Endothelial cell of umbilical vein (primary cell): Measurements from ENCODE around the gene ADAM11.

Experiments
- CTCF ChIP-seq, 2 donors: IDR thresholded peaks; 1 replicate in 1 of 2; 2 replicates in 1 of 2; pipeline ENCODE4 v1.5.1; 2011; ENCODE audit warnings: low read length in 2 of 2, mild to moderate bottlenecking in 2 of 2, moderate library complexity in 2 of 2, control low read depth in 1 of 2, inconsistent platforms in 1 of 2, low read depth in 1 of 2; ENCODE audit not compliant: insufficient read depth in 1 of 2; ENCODE audit errors: extremely low read depth in 1 of 2
- EZH2 ChIP-seq: IDR thresholded peaks from 2 replicates; pipeline ENCODE4 v1.6.1; 2012; ENCODE audit warnings: borderline replicate concordance, low read depth, mild to moderate bottlenecking, moderate library complexity, low read length, inconsistent platforms; ENCODE audit not compliant: severe bottlenecking
- JUN ChIP-seq: IDR thresholded peaks from 2 replicates; pipeline ENCODE4 v1.6.1; 2011; ENCODE audit warnings: borderline replicate concordance, low read depth; ENCODE audit not compliant: insufficient read length, insufficient read depth
- MAX ChIP-seq: IDR thresholded peaks from 2 replicates; pipeline ENCODE4 v1.6.1; 2011; ENCODE audit not compliant: insufficient read depth, insufficient read length
- MYC ChIP-seq: IDR thresholded peaks from one replicate; pipeline ENCODE4 v1.6.1; 2011; ENCODE audit warnings: mild to moderate bottlenecking, low read depth, low read length
- POLR2A ChIP-seq: IDR thresholded peaks from 2 replicates; pipeline ENCODE4 v1.6.1; 2012; ENCODE audit warnings: low read depth, mild to moderate bottlenecking, control low read depth, low read length
- POLR2AphosphoS5 ChIP-seq: IDR thresholded peaks from 2 replicates; pipeline ENCODE4 v1.6.1; 2012; ENCODE audit warnings: low read depth, mild to moderate bottlenecking, control low read depth, low read length, moderate library complexity; ENCODE audit not compliant: insufficient read depth

- TF ChIP-seq CTCF (IDR thresholded peaks at IDR 0.05; ENCODE audit: extremely low read depth in 1 of 2, insufficient read depth in 1 of 2, low read depth in 1 of 2, low read length in 2 of 2) (no peak), MYC (no peak), EZH2 (no peak), POLR2AphosphoS5 (no peak), POLR2A (no peak), MAX (no peak), JUN (no peak)
Observed at GRCh38 chr17:44777394-44778348, 18.9 kb downstream of the ADAM11 start.
